Peyer's patch (tissue), 4 donors: ENCODE data around the gene TRIM46.

ENCODE experiments used
- POLR2A ChIP-seq, 2 donors: fragments of 450-650 bp; IDR thresholded peaks; one replicate each; pipeline ENCODE4 v1.5.1; 2017; ENCODE audit warnings: antibody characterized with exemption in 2 of 2, mild to moderate bottlenecking in 2 of 2, moderate library complexity in 2 of 2
- TF ChIP-seq, protein P1 (sequence below), 6 experiments: fragments of 450-650 bp in 4 of 6; fragments of 200-600 bp in 2 of 6; sonication (generic) in 1 of 6; IDR thresholded peaks; one replicate each; pipeline ENCODE4 v1.5.1; 2017 to 2019; ENCODE audit warnings: antibody characterized with exemption in 6 of 6, mild to moderate bottlenecking in 3 of 6, moderate library complexity in 1 of 6

GRCh38 chr1:155209312-155209721 lies 35.7 kb downstream of the TRIM46 start:
- no peak for TF ChIP-seq POLR2A (IDR thresholded peaks at IDR 0.05)
- TF ChIP-seq, protein P1, sequence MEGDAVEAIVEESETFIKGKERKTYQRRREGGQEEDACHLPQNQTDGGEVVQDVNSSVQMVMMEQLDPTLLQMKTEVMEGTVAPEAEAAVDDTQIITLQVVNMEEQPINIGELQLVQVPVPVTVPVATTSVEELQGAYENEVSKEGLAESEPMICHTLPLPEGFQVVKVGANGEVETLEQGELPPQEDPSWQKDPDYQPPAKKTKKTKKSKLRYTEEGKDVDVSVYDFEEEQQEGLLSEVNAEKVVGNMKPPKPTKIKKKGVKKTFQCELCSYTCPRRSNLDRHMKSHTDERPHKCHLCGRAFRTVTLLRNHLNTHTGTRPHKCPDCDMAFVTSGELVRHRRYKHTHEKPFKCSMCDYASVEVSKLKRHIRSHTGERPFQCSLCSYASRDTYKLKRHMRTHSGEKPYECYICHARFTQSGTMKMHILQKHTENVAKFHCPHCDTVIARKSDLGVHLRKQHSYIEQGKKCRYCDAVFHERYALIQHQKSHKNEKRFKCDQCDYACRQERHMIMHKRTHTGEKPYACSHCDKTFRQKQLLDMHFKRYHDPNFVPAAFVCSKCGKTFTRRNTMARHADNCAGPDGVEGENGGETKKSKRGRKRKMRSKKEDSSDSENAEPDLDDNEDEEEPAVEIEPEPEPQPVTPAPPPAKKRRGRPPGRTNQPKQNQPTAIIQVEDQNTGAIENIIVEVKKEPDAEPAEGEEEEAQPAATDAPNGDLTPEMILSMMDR (IDR thresholded peaks at IDR 0.05), result no peak
